ENCODE measurements around the gene PDK1.

PDK1 gene

GRCh38 chr2:172600557-172601008 lies 44.7 kb downstream of the PDK1 start:
- no peak for DNase-seq

DNA sequence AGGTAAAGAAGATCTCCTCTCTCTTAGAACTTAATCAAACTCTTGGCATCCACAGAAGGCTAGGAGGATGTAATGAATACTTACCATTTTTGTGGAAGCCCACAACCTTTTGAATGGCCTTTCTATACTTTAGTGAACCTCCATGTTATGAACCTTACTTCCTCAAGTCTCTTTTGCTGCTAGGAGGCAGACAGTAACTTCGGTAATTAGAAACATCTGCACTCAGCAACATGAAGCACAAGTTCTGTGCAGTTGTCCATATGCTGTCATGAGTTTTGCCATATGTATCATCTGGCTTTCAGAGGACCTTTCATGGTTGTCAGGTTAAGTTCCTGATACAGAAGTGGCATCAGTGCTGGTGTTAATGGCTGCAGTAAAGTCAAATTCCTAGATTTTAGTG lies 50.4 kb downstream of the PDK1 start:
- DNase-seq = no peak

- DNase-seq = no peak
Measured at GRCh38 chr2:172607379-172607928, 51.6 kb downstream of the PDK1 start.

DNA sequence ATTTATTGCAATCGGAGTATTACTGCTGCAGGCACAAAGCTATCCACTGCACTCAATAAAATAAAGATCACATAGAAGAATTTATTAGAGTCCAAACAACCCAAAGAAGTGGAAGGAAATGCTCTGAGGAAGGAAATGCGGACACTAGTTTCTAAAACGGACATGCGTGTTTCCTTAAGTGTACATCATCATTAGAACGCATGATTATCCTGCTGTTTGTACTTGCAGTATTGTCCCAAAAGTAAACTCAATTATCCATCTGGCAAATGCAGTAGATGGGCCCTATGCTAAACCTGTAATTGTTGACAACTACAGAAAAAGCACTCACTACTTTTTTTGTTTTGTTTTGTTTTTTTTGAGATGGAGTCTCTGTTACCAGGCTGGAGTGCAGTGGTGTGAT lies 53.6 kb downstream of the PDK1 start:
- no peak for DNase-seq

GRCh38 chr2:172612051-172612450 lies 56.2 kb downstream of the PDK1 start:
- no peak for DNase-seq

- DNase-seq = no peak
Measured at GRCh38 chr2:172613040-172613439, 57.1 kb downstream of the PDK1 start.

- no peak for DNase-seq
Measured at GRCh38 chr2:172613615-172614231, 57.8 kb downstream of the PDK1 start.

- no peak for DNase-seq
Measured at GRCh38 chr2:172614932-172615331, 59.0 kb downstream of the PDK1 start.

- no peak for DNase-seq
Measured at GRCh38 chr2:172615727-172616261, 59.9 kb downstream of the PDK1 start.

DNA sequence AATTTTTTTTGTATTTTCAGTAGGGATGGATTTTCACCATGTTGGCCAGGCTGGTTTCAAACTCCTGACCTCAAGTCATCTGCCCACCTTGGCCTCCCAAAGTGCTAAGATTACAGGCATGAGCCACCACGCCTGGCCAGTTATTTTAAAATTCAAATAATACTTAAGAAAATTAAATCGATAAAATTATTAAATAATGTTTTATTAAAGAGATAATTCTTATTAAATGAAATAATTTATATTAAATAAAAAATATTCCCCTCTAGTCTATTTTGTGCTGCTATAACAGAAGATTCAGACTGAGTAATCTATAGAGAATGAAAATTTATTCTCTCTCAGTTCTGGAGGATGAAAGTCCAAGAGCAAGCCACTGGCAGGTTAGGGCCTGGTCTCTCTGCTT lies 61.2 kb downstream of the PDK1 start:
- no peak for DNase-seq

DNA sequence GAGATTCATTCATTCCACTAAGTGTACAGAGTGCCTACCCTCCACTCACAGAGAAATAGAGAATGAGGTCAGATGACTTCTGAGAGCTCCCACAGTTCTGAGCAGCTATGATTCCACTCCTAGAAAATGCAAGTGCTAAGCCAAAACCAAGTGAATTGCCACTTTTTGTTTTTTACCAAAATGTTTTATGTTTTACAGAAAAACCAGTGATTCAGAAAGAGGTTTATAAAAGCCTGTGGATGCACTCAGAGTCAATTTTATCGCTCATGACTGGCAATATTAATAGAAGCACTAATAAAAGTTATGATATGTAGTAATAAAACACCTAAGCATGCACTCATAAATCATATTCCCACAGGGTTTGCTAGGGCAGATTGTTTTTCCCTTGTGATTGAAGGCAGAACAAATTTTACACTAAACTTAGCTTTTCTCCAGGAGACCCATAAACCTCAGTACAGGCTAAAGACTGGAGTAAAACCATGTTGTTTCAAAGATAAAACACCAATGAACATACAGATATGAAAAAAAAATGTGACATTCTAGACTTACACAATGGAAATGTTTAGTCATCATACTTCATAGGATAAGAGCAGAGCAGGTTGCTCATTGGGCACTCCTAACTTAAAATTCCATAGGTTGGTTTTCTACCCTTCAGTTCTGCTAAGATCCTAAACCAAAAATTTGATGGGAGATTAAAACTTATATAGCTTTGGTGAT lies 67.5 kb downstream of the PDK1 start:
- DNase-seq = no peak

- DNase-seq = no peak
Measured at GRCh38 chr2:172624996-172625395, 69.1 kb downstream of the PDK1 start.

- DNase-seq = no peak
Measured at GRCh38 chr2:172627181-172627580, 71.3 kb downstream of the PDK1 start.

GRCh38 chr2:172628085-172628484 lies 72.2 kb downstream of the PDK1 start:
- DNase-seq = no peak

GRCh38 chr2:172629586-172629985 lies 73.7 kb downstream of the PDK1 start:
- no peak for DNase-seq

DNA sequence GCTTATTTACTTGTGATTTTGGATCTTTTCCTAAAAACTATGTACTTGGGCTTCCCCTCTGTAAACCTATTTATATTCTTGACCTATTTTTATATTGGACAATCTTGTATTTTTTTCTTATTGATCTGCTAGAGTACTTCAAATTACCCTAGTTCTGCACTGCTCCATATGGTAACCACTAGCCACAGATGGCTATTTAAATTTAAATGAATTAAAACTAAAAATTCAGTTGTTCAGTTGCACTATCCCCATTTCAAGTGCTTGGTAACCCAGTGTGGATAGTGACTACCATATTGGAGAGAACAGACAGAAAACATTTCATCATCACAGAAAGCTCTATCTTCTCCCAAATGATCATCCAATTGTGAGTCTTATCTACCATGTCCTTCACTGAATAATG lies 74.3 kb downstream of the PDK1 start:
- DNase-seq = no peak

GRCh38 chr2:172634477-172634876 lies 78.6 kb downstream of the PDK1 start:
- no peak for DNase-seq

GRCh38 chr2:172635548-172635947 lies 79.7 kb downstream of the PDK1 start:
- DNase-seq = no peak

DNA sequence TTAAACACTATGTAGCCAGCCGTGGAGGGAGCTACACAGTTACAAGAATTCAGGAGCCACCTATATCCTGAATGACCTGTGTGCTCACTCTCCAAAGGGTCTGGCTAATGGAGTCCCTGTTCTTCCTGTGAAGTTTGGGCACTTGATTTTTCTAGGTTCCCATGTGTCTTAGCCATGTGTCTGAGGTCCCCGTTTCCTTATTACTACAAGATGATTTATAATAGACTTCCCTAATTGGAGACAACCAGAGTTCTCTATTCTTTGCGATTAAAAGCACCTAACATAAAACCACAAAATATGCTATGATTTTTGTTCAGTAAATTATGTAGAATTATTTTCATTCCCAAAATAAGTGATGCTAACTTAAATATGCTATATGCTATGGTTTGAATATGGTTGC lies 83.4 kb downstream of the PDK1 start:
- DNase-seq = peak in 1 of 2 donors; percentile 53

DNA sequence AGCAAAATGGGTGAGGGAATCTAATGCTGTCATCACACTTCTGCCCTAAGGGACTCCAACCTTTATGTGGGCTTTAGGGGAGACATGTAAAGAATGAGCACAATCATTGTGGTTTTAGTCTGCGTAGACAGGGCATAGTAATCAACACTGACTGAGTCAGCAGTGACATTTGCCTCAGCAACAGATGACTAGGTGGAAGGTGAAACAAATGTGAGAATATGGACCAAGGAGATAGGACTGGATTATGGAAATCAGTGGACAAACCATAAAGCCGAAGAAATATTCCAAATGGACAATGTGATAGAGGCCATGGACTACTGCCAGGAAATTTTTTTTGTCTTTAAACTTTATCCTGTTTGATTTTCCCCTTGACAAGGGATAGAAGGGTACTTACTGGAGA lies 83.9 kb downstream of the PDK1 start:
- peak in 1 of 2 donors; percentile 71 for DNase-seq

GRCh38 chr2:172640389-172640788 lies 84.5 kb downstream of the PDK1 start:
- DNase-seq = no peak

DNA sequence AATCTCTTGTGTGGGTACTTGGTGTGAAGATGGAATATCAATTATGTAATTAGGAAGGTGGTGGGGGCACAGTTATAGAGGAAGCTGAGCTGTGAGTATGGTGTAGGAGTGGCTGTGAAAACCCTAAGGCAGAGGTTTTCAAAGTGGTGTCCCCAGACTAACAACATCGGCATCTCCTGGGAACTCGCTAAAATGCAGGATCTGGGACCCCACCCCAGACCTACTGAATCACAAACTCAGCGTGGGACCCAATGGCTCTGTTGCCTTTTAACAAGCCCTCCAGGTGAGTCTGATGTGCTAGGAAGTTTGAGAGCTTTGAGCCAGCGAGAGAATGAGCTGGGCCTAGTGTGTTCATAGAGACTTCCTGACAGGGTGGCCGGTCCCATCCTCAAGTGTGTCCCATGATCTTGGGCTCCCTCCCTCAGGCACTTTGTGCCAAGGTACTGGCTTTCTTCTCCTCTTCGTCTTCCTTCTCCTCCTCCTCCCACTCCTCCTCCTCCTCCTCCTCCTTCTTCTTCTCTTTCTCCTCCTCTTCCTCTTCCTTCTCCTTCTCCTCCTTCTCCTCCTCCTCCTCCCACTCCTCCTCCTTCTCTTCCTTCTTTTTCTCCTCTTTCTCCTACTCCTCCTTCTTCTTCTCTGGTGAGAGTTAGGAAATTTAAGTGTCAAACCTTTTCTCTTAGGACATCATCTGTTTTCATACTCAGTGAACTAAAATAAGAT lies 86.6 kb downstream of the PDK1 start:
- no peak for DNase-seq

- DNase-seq = no peak
Measured at GRCh38 chr2:172643142-172643541, 87.3 kb downstream of the PDK1 start.

GRCh38 chr2:172647439-172647838 lies 91.5 kb downstream of the PDK1 start:
- no peak for DNase-seq

Data from bone marrow (tissue), 2 donors.